Fibroblast of peridontal ligament (primary cell): ENCODE measurements around the gene INSIG2.

Experiments
- DNase-seq: peaks from one replicate; pipeline ENCODE4 v3.0.0-alpha.2; 2010; ENCODE audit errors: extremely low read depth

INSIG2 gene

DNA sequence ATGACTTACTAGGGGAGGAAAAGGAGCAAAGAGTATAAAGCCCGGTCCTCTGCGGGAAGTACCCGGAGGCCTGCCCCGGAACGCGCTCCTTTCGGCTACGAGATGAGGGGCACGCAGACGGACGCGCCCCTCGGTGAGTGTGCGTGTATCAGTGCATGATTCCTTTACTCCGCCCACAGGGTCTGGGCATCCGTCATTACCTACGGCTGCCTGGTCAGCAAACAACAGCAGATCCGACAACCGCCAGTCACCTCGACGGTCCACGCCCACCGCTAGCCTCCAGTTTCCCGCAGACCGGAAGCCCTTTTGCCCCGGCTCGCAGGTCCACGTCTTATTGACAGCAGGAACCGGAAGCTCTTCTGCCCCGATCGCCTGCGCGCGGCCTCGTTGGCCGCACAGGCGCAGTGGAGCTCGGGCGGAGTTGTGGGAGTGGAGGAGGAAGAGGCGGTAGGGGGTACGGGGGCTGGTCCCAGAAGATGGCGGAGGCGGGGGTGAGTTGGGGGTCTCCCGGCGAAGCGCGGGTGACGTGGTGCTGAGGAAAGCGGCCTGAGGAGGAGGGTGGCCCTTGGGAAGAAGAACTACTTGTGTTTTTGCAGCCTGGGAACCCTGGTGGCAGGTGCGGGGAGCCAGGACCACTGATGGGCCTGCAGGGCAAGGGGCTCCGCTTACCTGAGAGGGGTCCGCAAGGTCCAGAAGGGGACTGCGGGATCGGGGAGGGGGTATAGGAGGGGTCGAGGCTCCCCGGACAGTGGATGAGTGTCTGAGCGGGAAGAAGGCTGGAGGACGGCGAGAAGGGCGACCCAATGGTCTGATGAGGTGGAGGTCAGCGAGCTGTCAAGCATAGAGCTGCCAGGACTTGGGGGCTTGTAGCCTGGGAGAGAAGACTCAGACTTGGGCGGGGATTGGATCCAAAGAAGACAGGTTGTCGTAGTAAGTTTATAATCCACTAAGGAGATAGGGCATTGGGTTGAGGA lies at the start of gene INSIG2:
Gene INSIG2, plus strand, starts transcription at position 421 of the 974 bp plus-strand sequence. CDS start 8,086 bp downstream, outside the sequence.
- peak; percentile 91 for DNase-seq

DNA sequence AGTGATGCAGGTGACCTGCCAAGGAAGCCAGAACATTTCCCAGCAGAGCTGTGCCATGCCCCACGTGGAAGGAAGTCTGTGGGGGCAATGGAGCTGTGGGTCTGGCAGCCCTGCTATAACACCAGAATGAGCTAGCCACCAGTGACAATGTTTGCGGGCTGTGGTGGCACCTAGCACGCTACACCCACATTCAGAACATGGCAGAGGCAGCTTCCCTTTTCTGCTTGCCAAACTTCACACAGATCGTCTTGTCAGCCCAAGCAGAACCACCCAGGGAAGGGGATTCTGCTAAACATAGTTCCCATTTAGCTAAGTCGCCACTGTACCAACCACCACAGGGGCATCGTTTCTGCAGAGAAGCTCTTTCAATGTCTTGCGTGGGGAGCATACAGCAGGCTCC lies 47.4 kb upstream of the INSIG2 start:
- DNase-seq: no peak

DNA sequence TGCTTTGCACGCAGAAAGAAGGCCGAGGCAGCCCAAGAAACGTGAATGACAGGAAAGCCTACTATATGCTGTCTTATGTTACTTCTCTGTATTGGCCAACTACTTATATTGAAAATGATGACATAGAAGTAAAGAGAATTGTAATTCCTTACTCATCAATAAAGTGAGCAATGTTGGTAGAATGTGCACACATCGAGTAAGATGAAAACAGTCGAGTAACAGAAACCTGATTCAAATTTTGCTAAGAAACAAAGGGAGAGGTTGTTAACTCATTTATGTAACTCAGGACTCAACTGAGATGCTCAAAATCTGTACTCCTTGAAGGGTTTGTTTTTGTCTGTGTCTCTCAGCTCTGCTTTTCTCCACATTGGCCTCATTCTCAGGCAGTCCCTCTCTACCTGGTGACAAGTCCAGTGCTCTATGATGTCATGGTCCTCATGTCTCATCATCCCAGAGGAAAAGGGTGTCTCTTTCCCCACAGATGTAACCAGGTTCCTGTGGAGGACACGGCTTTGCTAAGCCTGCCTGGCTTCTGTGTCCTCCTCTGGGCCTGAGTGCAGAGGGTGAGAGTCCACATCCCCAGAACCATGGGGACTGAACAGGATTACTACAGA lies 44.1 kb upstream of the INSIG2 start:
- DNase-seq: no peak

DNA sequence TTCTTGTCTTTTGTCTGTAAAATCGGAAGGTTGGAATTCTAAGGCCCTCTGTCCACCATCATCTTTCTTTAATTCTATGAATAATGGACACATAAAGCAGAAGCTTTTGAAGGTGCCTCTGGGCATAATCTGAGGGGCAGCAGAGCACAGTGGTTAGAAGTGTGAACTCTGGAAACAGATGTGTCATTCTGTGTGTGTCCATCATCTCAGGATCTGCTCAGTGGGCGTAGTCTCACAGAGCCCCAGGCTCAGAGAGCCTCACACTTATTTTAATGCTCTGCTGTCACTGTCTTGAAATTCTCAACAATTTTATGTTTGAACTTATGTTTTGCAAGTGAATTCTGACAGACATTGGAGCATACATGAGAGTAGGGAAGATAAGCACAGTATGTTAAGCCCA lies 43.4 kb upstream of the INSIG2 start:
- DNase-seq: no peak

DNA sequence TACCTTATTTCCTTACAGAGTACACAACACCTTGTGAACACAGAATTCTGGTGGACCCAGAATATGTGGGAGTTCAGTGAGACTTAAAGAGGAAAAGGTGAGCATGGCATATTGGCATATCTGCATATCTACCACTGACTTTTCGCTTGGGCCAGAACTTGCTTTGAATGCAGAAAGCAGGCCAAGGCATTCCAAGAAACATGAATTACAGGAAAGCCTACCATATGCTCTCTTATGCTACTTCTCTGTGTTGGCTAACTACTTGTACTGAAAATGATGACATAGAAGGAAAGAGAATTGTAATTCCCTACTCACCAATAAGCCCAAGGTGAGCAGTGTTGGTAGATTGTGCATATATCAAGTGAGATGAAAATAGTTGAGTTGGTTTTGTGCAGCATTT lies 43.0 kb upstream of the INSIG2 start:
- no peak for DNase-seq

DNA sequence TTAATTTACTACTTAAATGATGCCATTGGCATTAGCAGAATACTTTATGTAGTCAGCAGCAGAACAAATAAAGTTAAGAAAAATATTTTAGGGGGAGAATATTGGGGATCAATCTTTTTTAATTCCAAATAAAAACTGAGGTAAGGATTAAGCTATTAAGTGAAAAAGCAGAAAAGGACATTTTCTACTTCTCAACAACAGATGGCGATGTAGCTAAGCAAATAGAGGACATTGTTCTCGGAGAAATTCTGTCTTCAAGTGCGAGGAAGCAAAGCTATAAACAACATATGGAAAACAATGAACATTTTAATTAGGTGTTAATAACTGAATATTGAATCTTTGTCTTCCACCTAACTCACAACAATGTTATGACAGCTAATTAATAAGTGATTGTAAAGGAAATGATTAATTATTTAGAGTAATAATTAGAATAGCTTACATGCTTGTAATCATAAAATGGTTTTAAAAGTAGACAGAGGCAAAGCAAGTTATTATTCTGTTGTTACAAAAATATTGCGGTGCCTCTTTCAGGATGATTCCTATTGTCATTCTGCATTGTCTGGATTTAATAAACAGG lies 41.5 kb upstream of the INSIG2 start:
- peak; percentile 73 for DNase-seq

DNA sequence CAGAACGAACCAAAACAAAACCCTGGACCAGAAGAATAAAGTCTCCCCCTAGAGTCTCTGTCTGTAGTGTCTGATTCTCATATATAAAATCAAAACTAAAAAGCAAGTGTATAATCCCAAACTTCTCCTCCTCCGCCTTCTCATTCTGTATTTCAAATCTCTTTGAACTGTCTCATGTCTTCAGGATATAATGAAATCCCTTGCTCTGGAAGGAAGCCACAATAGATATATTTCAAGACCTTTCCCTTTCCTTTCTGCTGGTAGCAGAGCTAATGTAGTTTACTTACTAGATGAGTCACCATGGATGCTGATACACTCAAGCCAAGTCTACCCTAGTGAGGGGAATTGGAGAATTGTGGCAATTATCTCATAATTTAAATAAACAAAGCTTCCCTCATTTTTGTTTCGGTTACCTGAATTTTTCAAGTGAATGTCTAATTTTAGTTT lies 40.9 kb upstream of the INSIG2 start:
- DNase-seq: peak; percentile 62

DNA sequence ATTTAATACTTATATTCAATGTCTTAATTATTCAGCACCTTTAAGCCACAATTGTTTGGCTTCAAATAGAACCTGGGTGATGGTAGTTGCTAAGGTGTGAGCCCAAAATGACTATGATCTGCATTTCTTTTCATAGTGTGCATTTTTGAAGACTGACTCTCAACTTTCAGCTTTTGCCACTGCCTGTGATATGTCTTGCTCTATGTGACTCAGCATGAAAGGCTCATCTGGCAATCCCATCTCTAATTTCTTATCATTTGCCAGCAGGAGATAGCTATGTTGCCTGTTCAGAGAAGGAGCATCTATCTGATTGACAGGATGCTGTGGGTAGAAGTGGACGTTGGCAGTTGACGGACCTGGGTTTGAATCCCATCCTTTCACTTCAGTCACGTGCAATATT lies 39.9 kb upstream of the INSIG2 start:
- DNase-seq: no peak

DNA sequence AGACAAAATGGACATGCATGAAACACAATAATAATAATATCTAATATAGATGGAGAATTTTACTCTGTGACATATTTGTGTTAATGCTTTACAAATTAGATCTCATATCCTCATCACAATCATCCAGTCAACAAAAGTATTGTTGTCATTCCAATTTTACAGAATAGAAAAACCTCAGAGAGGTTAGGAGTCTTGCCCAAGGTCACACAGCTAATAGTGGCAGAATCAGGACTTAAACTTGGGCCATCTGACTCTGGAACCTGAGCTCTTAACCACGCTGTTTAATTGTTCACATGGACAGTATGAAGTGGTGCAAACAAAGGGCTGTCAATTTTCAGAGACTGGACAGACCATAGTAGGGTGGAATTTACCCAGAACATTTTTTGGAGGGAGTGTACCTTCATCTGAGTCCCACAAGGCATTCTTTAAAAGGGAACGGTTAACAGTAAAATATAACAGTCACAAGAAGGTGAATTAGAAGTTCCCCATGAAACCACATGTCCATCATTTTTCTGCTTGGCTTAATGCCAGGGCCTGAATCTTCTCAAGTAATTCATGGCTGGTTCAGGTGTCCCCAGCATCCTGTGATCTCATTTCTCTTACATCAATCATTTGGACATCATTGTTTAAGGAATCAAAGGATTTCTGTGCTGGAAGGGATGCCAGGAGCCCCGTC lies 39.0 kb upstream of the INSIG2 start:
- DNase-seq: no peak

DNA sequence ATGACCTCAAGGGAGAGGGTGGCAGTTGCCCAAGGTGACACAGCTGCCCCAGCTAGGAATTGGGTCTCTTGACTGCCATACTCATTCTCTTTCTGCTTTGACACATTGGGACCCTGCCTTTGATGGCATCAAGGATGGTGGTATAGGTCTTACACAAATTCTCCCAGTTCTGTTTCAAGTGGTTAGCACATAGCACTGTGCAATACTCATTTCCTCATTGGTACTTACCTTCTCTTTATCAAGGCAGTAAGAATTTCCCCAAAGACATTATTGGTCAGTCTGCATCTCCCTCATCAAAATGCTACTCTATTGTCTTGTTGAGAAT lies 38.5 kb upstream of the INSIG2 start:
- DNase-seq: no peak

DNA sequence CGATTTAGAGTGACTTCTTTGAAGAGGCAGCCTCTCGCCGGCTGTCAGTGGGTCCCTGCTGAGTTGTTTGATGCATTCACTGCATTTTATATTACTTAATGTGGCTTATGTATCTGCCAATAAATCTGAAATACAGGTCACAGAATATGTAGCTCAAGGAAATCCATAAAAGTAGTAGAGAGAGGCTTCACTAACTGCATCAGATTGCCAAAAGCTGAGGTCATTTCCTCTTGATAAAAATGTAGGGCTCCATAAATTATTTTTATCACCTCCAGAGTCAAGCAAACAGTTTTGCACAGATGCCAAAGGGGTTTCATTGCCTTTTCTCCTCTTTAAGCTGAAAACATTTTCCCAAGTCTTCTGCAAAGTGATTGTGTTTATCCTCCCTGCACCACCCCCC lies 37.9 kb upstream of the INSIG2 start:
- DNase-seq: no peak

DNA sequence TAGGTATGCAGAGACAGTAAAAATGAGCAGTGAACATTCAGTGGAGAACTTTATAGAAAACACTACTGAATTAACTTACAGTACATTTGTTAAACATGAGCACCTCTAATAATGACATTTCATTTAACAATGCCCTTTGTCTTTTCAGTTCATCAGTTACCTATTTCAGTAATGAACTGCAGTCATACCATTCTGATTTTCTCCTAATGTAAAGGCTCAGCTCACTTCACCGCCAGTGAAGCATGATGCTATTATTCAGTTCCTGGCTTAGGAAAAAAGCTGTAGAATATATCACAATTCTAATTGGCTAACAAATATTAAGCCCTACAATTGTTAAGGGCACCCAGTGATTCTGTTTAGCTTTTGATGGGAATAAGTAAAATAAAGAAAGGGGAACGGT lies 37.3 kb upstream of the INSIG2 start:
- no peak for DNase-seq

DNA sequence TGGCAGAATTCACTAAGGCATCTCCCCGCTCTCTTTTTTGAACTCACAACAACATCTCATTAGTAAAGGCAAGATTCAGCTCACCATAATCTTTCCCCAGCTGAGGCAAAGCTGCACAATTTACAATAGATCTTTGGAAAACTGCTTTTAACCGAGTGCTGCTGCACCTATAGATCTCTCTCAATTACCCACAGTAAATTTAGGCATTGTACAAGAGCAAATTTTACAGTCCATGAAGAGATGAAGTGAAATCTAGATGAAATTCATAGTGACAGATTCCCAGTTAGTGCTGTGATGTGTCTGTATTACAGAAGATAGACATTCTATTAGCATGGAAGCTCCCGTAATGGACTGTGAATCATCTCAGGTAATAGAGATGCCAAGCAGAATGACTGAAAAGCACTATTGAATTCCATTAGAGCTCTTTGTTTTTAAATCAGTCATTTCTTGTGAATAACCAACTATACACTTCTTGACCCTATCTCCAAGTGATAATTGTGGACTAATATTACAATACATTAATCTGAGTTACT lies 36.4 kb upstream of the INSIG2 start:
- DNase-seq: no peak

DNA sequence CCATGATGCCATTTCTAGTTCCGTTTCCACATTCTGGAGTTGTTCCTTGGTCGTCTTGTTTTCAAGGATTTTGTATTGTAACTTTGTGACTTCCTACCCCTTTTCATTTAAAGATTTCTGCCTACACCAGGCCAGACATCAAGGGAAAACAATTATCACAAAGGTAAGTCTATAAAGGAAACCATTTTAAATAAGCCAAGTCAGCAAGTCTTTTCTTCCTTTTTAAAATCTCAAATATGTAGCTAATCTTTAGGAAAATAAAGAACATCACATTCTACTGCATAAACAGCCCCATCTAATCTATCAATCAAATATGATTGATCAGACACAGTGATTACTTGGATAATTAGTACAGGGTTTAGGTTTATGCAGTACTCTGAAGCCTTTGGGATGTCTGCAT lies 35.8 kb upstream of the INSIG2 start:
- DNase-seq: no peak

DNA sequence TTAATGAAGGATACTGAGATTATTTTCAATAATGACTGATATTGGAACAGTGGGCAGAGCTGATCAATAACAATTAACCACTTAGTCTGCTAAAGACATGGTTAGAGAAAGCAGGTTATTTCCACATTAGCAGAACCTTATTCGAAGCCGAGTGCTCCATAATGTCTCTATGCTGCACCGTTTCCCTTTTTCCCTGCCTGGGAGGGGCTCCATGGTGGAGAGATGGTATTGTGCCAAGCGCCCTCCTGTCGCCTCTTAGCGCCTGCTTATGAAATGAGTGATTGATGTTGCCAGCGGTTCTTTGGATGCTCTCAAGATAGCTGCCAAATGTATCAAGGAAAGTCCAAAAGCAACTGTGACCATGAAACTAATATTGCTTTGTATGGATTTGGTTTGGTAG lies 34.6 kb upstream of the INSIG2 start:
- DNase-seq: no peak

DNA sequence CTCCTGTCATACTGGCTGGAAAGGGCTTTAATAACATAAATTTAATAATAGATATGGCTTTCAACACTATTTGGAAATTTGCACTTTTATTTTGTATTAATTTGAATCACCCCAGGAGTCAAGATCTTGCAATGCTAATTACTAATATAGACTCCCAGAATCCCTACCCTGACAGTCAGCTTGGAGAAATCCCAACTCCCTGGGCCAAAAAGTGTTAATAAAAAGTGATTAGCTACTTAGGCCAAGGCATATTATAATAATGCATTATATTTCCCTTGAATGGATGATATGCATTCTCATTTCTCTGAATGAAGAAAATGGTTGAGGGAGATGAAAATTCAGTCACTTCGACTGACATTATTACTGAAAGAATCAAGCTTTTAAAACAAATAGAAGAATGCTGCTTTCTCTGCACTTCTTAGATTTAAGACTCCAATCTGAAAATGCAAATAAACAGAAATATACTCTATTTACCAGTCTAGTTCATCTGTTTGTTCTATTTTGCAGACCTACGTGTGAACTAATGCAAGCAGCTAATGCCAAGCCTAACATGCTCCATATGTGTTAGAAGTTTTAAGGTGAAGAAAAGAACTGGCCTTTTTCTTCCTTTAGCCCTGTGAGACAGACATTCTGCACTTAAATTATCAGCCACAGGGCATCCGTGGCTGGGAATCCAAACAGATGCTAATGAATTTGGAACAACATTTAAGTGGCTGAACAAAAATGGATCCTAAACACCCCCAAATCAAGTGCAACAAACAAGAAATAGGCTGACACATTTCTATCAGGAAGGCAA lies 33.9 kb upstream of the INSIG2 start:
- DNase-seq: no peak

DNA sequence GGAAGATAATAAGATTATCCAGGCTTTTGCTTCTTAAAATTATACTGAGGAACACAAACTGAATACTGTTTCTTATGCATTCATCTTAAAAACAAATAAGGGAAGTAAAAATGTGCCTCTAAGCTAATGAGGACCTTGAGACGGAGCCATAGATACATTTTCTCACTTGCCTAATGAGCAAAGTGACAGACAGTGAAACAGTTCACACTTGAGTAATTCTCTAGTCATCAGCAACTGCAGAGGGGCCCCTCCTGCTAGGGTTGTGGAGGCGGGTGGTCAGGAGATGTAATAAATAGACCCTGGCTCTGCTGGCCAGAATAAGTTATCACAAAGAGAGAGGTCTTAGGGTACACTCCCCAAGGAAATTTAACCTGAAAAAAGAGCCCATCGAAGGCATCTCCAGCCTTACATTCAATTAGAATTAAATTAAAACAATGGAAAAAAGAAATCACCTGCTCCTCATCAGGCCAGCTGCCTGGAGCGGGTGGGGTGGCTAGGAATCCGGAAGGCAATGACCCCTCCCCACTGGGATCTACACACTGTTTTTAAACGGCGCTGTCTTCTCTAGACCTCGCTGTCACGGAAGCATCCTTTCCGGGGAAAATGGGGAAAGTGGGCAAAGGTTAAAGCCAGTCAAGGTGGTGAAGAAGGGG lies 32.6 kb upstream of the INSIG2 start:
- DNase-seq: no peak

DNA sequence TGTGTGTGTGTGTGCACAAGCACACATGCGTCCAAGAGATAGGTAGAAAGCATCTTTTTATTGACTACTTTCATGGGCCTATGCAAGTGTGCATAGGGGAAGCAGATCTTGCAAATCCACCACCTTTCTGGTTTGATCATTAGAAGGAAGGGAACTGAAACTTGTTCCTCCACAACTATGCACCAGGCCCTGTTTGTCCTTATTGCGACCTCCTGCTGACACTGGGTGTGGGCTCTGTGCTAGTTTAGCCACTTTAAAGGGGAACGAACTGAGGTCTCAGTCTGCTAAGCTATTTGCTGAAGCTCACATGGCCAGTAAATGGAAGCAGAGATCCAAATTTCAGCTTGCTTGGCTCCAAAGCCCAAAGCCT lies 32.1 kb upstream of the INSIG2 start:
- no peak for DNase-seq

DNA sequence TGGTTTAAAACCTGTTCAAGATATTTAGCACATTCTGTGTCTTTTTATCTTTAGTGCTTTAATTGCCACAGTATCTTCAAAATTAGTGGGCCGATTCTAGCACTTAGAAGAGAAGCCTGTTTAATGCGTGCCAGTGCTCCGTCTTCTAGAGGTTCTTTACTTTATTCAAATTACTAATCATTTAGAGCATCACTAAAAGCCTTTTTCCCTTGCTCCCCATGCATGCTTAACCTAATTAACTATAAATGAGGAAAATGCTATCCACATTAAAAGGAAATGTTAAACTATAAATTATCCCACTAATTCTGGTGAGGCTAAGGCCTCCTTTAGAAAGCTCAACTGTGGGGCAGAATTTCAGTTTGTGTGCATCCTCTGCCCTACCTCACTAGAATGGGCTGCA lies 31.5 kb upstream of the INSIG2 start:
- no peak for DNase-seq

DNA sequence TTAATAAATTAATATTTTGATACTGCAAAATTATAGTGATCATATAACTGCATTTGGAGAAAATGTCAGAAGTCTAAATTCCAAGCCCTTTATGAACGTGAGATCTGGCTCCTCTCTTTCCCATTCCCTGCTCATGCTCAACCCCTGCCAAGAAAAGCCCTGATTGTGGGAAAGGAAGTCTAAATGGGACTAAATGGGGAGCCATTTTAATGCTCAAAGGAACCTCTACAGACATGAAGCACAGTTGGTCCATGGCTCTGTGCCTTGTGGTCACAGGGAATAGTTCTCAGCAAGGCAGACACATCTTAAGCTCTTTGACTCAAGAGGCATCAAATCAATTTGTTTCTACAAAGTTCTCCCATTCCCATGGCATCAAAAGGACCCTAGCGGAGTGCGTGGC lies 29.3 kb upstream of the INSIG2 start:
- DNase-seq: peak; percentile 49
